HG03521 (cell line): ENCODE results near the gene REM2.

Source experiments
- ATAC-seq: cut with Tn5 transposase; IDR thresholded peaks from one replicate; pipeline ENCODE4 v1.9.1; 2021; ENCODE audit warnings: mild to moderate bottlenecking, moderate library complexity; ENCODE audit not compliant: unreplicated experiment

Gene REM2

GRCh38 chr14:22872033-22872832 is 10.8 kb upstream of the REM2 start:
- ATAC-seq, result peak; percentile 19

DNA sequence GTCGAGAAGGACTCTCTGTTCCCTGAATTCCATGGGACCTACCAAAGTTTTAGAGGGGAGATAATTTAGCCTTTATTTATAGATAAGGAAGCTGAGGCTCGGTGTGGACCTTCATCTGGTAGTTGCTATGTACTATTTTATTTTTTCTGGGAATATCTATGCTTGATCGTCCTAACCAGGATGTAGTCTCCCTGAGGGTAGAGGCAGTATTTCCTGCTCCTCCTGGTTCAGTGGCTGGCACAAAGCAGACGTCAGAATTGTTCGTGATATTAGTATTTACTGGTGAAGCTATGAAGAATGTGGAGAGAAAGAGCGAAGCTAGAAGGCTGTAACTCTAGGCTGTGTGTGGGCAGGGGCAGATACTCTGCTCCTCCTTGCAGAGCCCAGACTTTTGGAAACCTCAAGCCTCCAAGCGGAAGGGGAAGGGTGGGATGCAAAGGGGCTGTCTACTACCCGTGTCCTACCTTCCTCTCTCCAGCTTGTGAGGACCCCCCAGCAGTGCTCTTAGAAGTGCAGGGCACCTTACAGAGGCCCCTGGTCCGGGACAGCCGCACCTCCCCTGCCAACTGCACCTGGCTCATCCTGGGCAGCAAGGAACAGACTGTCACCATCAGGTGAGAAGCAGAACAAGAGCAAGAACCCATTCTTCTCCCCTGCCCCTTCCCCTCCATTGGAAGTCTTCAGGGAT is 10.0 kb upstream of the REM2 start:
- ATAC-seq, result no peak

DNA sequence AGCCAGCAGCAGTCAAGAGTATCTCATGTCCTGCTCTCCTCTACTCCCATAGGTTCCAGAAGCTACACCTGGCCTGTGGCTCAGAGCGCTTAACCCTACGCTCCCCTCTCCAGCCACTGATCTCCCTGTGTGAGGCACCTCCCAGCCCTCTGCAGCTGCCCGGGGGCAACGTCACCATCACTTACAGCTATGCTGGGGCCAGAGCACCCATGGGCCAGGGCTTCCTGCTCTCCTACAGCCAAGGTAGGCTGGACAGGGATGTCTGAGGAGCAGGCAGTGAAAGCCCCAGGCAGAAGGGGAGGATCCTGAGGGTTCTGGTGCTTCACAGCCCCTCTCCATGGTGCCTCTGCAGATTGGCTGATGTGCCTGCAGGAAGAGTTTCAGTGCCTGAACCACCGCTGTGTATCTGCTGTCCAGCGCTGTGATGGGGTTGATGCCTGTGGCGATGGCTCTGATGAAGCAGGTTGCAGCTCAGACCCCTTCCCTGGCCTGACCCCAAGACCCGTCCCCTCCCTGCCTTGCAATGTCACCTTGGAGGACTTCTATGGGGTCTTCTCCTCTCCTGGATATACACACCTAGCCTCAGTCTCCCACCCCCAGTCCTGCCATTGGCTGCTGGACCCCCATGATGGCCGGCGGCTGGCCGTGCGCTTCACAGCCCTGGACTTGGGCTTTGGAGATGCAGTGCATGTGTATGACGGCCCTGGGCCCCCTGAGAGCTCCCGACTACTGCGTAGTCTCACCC is 7.8 kb upstream of the REM2 start:
- no peak for ATAC-seq

GRCh38 chr14:22875748-22876319 is 7.2 kb upstream of the REM2 start:
- ATAC-seq, result no peak

- ATAC-seq, result no peak
Observed at GRCh38 chr14:22877000-22877501, 6.0 kb upstream of the REM2 start.

GRCh38 chr14:22878271-22879246 is 4.5 kb upstream of the REM2 start:
- no peak for ATAC-seq

- ATAC-seq, result no peak
Observed at GRCh38 chr14:22882064-22882463, 958 bp upstream of the REM2 start.

- no peak for ATAC-seq
Observed at GRCh38 chr14:22882529-22883172, 371 bp upstream of the REM2 start.

DNA sequence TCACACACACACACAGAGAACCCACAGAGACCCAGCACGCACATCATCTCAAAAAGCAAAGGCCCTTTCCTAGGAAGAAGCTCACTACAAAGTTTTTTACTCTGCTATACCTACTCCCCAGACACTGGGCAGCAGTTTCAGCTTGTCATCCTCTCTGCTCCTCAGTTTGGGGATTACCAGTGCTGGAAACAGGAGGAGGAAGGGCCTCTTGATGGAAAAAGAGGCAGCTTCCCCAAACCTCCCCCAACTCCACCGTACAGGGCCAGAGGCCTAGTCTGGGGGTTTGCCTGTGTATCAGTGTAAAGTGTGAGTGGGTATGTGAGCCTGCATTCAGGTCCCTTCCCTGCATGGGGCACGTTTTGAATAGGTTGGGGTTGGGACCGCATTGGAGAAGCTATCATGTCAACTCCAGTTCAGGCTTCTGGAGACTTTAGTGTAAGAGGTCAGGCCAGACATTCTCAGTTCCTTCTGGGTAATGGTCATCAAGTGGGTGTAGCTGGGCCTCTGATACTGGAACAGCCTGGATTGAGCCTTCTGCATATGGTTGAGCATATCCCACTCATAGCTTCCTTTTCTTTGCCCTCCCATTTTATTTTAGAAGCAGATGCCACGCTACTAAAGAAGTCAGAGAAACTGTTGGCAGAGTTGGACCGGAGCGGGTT is 1.2 kb downstream of the REM2 start:
- ATAC-seq, result no peak

DNA sequence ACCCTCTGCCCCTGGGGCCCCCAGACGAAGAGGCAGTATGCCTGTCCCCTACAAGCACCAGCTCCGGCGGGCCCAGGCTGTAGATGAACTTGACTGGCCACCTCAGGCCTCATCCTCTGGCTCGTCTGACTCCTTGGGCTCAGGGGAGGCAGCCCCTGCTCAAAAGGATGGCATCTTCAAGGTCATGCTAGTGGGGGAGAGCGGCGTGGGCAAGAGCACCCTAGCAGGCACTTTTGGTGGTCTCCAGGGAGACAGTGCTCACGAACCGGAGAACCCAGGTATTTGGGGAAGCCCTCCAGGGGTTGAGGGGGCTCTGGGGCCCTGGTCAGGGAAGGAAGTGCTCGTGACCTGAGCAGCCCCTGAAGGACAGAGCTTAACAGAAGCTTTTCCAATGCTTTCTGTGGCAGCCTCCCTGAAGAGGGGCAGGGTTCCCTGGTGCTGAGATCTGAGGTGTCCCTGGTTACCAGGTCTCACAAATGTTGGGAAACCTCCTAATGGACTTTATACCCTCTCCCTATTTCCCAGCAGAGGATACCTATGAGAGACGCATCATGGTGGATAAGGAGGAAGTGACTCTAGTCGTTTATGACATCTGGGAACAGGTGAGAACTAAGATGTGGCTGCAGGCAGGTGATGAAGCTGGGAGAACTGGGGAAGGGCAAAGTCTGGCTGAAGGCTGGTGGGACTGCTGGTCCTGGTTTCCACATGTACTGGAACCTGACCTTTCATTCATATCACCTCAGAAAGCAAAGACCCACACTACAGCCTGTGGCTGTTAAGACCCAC is 1.9 kb downstream of the REM2 start:
- no peak for ATAC-seq

DNA sequence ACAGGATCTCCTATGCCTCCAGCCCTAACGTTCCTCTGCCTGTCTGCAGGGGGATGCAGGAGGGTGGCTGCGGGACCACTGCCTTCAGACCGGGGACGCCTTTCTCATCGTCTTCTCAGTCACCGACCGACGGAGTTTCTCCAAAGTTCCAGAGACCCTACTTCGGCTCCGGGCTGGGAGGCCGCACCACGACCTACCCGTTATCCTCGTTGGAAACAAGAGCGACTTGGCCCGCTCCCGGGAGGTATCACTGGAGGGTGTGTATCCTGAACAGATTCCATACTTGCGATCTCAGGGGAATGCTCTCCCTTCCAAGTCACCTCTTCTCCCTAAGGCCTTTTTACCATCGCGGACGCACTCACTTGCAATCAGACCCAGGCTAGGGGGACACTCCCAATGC is 3.0 kb downstream of the REM2 start:
- ATAC-seq, result no peak

- peak; percentile 49 for ATAC-seq
Observed at GRCh38 chr14:22886500-22887259, 3.7 kb downstream of the REM2 start.

DNA sequence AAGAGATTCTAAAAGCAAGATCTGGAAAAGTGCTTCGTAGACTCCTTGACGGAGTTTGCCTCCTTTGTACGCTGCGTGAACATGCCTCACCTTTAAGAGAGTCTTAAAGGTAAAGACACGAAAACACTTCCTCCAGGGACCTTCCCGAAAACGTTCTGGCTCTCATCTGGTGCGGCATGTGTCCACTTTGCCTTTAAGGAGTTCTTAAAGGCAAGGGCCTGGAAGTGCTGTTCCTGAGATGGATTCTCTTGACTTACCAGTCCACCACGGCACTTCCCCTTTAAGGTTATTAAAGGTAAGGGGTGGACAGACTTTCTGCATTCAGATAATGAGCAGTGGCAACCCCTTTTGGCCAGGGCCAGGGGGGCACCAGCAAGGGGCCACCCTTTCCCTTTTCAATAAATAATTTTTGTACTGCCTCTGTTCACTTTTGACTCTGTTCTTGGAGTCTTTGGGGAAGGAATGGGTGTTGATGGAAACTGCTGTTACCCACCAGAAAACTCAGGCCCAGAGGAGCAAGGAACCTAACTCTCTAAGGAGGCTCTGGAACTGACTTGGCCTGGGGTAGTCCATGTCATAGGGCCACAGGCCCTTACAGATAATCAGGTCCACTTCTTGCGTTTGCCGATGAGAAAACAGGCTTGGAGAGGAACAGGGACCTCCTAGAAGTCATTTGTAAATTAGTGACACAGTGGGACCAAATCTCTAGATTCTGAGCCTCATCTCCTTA is 4.4 kb downstream of the REM2 start:
- peak; percentile 29 for ATAC-seq

DNA sequence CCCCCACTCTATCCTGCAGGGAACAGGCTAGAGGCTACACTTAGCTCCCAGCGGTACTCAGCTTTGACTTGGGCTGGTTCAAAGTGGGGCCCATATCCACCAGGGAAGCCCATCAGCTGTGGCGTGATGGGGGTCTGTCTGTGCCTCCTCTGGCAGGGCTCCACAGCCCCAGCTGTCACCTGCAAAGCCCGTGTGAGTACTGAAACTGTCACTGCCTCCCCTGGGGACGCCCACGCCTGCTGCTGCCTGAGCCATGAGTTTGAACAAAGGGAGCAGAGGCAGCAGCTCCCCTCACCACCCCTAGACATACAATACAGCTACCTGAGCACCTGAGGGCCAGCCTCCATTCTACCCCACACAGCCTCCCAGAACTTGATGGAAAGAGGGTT is 5.0 kb downstream of the REM2 start:
- ATAC-seq, result peak; percentile 35

DNA sequence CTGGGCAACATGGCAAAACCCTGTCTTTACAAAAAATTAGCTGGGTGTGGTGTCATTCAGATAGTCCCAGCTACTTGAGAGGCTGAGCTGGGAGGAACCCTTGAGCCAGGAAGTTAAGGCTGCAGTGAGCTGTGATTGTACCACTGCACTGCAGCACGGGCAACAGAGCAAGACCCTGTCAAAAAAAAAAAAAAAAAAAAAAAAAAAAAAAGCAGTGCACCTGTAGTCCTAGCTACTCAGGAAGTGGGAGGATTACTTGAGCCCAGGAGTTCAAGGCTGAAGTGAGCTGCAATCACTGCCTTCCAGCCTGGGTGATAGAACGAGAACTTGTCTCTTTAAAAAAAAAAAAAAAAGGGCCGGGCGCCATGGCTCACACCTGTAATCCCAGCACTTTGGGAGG is 5.6 kb downstream of the REM2 start:
- no peak for ATAC-seq

- ATAC-seq, result no peak
Observed at GRCh38 chr14:22890416-22890815, 7.4 kb downstream of the REM2 start.

- no peak for ATAC-seq
Observed at GRCh38 chr14:22892488-22892887, 9.5 kb downstream of the REM2 start.
